ENCODE results near the gene ZGRF1. TPM values are rescaled to one million over a fixed set of nuclear protein-coding genes. Genes with fewer than 3 reads are reported as not detected.

Gene ZGRF1
- total RNA-seq, 2 donors from 2014 or later: 3.4 to 11.4 TPM

GRCh38 chr4:112520598-112521122, 116.0 kb downstream of the ZGRF1 start:
- TF ChIP-seq CTCF (IDR thresholded peaks at IDR 0.05): no peak
- H3K4me1 ChIP-seq: peaks cover 14% of the 10 kb centered on the region
- intact Hi-C loops (cut with DNase I): loop anchor here (10.0 kb wide), 2 partner anchors 196 to 416 kb away; no protein-coding TSS in a partner anchor

GRCh38 chr4:112519689-112520597, 116.8 kb downstream of the ZGRF1 start:
- peaks cover 18% of the 10 kb centered on the region for H3K4me1 ChIP-seq
- intact Hi-C loops (cut with DNase I): loop anchor here (10.0 kb wide), 2 partner anchors 195 to 415 kb away; no protein-coding TSS in a partner anchor
- no peak for TF ChIP-seq CTCF (IDR thresholded peaks at IDR 0.05)
- no peak overlapping the region for H3K4me3 ChIP-seq
- no peaks in the 10 kb centered on the region for H3K36me3 ChIP-seq
- peaks cover 85% of the 10 kb centered on the region for H3K27me3 ChIP-seq
- no peaks in the 10 kb centered on the region for H3K9me3 ChIP-seq
- DNase-seq: no peak
- H3K9ac ChIP-seq (ENCODE audit: low read depth in 2 of 2, low read length in 2 of 2): no peak overlapping the region
- no peak overlapping the region for H3K27ac ChIP-seq

More at GRCh38 chr4:112520598-112521122, 116.0 kb downstream of the ZGRF1 start:
- Histone ChIP-seq H3K9me3 (no peaks in the 10 kb centered on the region), H3K9ac (ENCODE audit: low read depth in 2 of 2, low read length in 2 of 2) (no peak overlapping the region), H3K4me3 (no peak overlapping the region), H3K27me3 (peaks cover 78% of the 10 kb centered on the region), H3K36me3 (no peaks in the 10 kb centered on the region), H3K27ac (no peak overlapping the region)
- DNase-seq: no peak

GRCh38 chr4:112518675-112519074, 118.0 kb downstream of the ZGRF1 start:
- Histone ChIP-seq H3K27ac (no peak overlapping the region), H3K4me3 (no peak overlapping the region), H3K9ac (ENCODE audit: low read depth in 2 of 2, low read length in 2 of 2) (no peak overlapping the region), H3K36me3 (no peaks in the 10 kb centered on the region), H3K9me3 (no peaks in the 10 kb centered on the region), H3K4me1 (peaks cover 24% of the 10 kb centered on the region), H3K27me3 (peaks cover 97% of the 10 kb centered on the region)
- no peak for DNase-seq
- TF ChIP-seq CTCF (IDR thresholded peaks at IDR 0.05): no peak
- intact Hi-C loops (cut with DNase I): no loop called here

- H3K36me3 ChIP-seq: no peaks in the 10 kb centered on the region
- H3K9ac ChIP-seq (ENCODE audit: low read depth in 2 of 2, low read length in 2 of 2): no peak overlapping the region
- no peaks in the 10 kb centered on the region for H3K9me3 ChIP-seq
- H3K4me3 ChIP-seq: no peak overlapping the region
- no peak for TF ChIP-seq CTCF (IDR thresholded peaks at IDR 0.05)
- no peak overlapping the region for H3K27ac ChIP-seq
- DNase-seq: no peak
- intact Hi-C loops (cut with DNase I): no loop called here
- peaks cover 97% of the 10 kb centered on the region for H3K27me3 ChIP-seq
- peaks cover 22% of the 10 kb centered on the region for H3K4me1 ChIP-seq
These were observed 118.8 kb downstream of the ZGRF1 start for GRCh38 chr4:112517911-112518310.

- H3K27ac ChIP-seq: no peak overlapping the region
- H3K4me3 ChIP-seq: no peak overlapping the region
- no peaks in the 10 kb centered on the region for H3K36me3 ChIP-seq
- peaks cover 20% of the 10 kb centered on the region for H3K4me1 ChIP-seq
- no peak overlapping the region for H3K9ac ChIP-seq (ENCODE audit: low read depth in 2 of 2, low read length in 2 of 2)
- H3K27me3 ChIP-seq: peaks cover 97% of the 10 kb centered on the region
- TF ChIP-seq CTCF (IDR thresholded peaks at IDR 0.05): no peak
- intact Hi-C loops (cut with DNase I): no loop called here
- no peaks in the 10 kb centered on the region for H3K9me3 ChIP-seq
- no peak for DNase-seq
These were observed 119.6 kb downstream of the ZGRF1 start for GRCh38 chr4:112517067-112517634.
